Uterus (tissue), 2 donors: Measurements from ENCODE around the gene CDT1.

Experiments used
- POLR2A ChIP-seq, 2 donors: fragments of 450-650 bp; IDR thresholded peaks; one replicate each; pipeline ENCODE4 v1.6.1; 2016; ENCODE audit warnings: antibody characterized with exemption in 2 of 2, mild to moderate bottlenecking in 1 of 2, moderate library complexity in 1 of 2
- TF ChIP-seq, protein P1 (sequence below), 4 experiments: fragments of 200-600 bp in 2 of 4; fragments of 450-650 bp in 2 of 4; sonication (generic) in 2 of 4; IDR thresholded peaks; one replicate each; pipeline ENCODE4 v1.5.1; 2016 to 2019; ENCODE audit warnings: antibody characterized with exemption in 4 of 4, mild to moderate bottlenecking in 2 of 4, moderate library complexity in 1 of 4

DNA sequence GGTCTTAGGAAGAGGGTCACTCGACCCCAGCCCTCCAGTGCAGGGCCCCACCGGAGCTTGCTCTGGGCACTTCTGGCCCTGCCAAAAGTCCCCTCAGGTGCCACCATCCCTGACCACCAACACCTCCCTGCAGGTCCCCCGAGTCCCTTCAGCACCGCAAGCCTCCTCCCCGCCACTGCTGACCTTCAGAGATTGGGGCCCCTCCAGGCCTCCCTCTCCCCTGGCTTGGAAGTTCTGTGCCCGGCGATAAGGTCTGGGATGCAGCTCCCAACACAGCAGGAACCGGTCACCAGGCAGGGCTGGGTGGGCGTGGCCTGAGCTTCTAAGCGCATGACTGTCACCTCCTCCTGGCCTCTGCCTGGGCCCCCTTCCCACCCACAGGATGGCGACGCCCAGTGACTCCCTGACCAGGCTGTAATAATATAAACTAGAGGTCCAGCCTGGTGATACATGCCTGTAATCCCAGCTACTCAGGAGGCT lies 29.7 kb upstream of the CDT1 start:
- TF ChIP-seq, protein P1, sequence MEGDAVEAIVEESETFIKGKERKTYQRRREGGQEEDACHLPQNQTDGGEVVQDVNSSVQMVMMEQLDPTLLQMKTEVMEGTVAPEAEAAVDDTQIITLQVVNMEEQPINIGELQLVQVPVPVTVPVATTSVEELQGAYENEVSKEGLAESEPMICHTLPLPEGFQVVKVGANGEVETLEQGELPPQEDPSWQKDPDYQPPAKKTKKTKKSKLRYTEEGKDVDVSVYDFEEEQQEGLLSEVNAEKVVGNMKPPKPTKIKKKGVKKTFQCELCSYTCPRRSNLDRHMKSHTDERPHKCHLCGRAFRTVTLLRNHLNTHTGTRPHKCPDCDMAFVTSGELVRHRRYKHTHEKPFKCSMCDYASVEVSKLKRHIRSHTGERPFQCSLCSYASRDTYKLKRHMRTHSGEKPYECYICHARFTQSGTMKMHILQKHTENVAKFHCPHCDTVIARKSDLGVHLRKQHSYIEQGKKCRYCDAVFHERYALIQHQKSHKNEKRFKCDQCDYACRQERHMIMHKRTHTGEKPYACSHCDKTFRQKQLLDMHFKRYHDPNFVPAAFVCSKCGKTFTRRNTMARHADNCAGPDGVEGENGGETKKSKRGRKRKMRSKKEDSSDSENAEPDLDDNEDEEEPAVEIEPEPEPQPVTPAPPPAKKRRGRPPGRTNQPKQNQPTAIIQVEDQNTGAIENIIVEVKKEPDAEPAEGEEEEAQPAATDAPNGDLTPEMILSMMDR (IDR thresholded peaks at IDR 0.05), result no peak
- TF ChIP-seq POLR2A (IDR thresholded peaks at IDR 0.05), result no peak
